ENCODE measurements around the gene FBP1.

- TF ChIP-seq NRF1 (conservative IDR thresholded peaks at IDR 0.05; ENCODE audit: low read depth, low read length) (no peak), SUZ12 (IDR thresholded peaks at IDR 0.05; ENCODE audit: unreplicated experiment) (no peak), CTCF (IDR thresholded peaks at IDR 0.05 in 2 of 3, conservative IDR thresholded peaks at IDR 0.05 in 1 of 3; ENCODE audit: control insufficient read depth in 2 of 3, extremely low read depth in 1 of 3, insufficient read depth in 1 of 3, low read depth in 3 of 3, low read length in 3 of 3) (no peak), POLR2A (IDR thresholded peaks at IDR 0.05; ENCODE audit: low read depth, low read length) (no peak), POLR2AphosphoS2 (IDR thresholded peaks at IDR 0.05; ENCODE audit: low read depth, low read length) (no peak)
Measured at GRCh38 chr9:94642501-94642900, 3.2 kb upstream of the FBP1 start.

Data from GM12878 (cell line).